ENCODE results near the gene NTRK3.

GRCh38 chr15:88003541-88004327, 252.8 kb downstream of the NTRK3 start:
- no peak for TF ChIP-seq EZH2phosphoT487 (IDR thresholded peaks at IDR 0.05; ENCODE audit: borderline replicate concordance)
- no peak for TF ChIP-seq CTCF (conservative IDR thresholded peaks at IDR 0.05; ENCODE audit: low read length)

Measured in Loucy (cell line).